ENCODE data around the gene PPP1R26.
"Not testable (repeated sequence)": the region's sequence is repeated elsewhere in the genome, so short reads cannot be mapped to it uniquely, and the experiment has no call there.

The PPP1R26 gene

GRCh38 chr9:135442075-135442474 lies 37.5 kb upstream of the PPP1R26 start:
- no peak for TF ChIP-seq CTCF (IDR thresholded peaks at IDR 0.05; ENCODE audit: low read depth, low read length)
- DNase-seq (ENCODE audit: extremely low read depth, low read depth): no peak

- TF ChIP-seq CTCF (IDR thresholded peaks at IDR 0.05; ENCODE audit: low read depth, low read length): no peak
- no peak for DNase-seq (ENCODE audit: extremely low read depth, low read depth)
Measured at GRCh38 chr9:135443797-135444425, 35.7 kb upstream of the PPP1R26 start.

- DNase-seq (ENCODE audit: extremely low read depth, low read depth): no peak
- no peak for TF ChIP-seq CTCF (IDR thresholded peaks at IDR 0.05; ENCODE audit: low read depth, low read length)
Measured at GRCh38 chr9:135447126-135447525, 32.5 kb upstream of the PPP1R26 start.

GRCh38 chr9:135448663-135449100 lies 30.9 kb upstream of the PPP1R26 start:
- no peak for TF ChIP-seq CTCF (IDR thresholded peaks at IDR 0.05; ENCODE audit: low read depth, low read length)
- no peak for DNase-seq (ENCODE audit: extremely low read depth, low read depth)

- DNase-seq (ENCODE audit: extremely low read depth, low read depth): not testable (repeated sequence)
Measured at GRCh38 chr9:135449532-135449931, 30.1 kb upstream of the PPP1R26 start.

GRCh38 chr9:135450956-135451355 lies 28.6 kb upstream of the PPP1R26 start:
- DNase-seq (ENCODE audit: extremely low read depth, low read depth): no peak
- no peak for TF ChIP-seq CTCF (IDR thresholded peaks at IDR 0.05; ENCODE audit: low read depth, low read length)

- not testable (repeated sequence) for DNase-seq (ENCODE audit: extremely low read depth, low read depth)
Measured at GRCh38 chr9:135451909-135452308, 27.7 kb upstream of the PPP1R26 start.

GRCh38 chr9:135454737-135455136 lies 24.8 kb upstream of the PPP1R26 start:
- DNase-seq (ENCODE audit: extremely low read depth, low read depth): no peak
- no peak for TF ChIP-seq CTCF (IDR thresholded peaks at IDR 0.05; ENCODE audit: low read depth, low read length)

All from AG09319 (cell line).